GM18508 (cell line): Measurements from ENCODE around the gene BTG2.

Experiments used
- ATAC-seq: cut with Tn5 transposase; IDR thresholded peaks from one replicate; pipeline ENCODE4 v1.9.1; 2021; ENCODE audit warnings: moderate number of reproducible peaks; ENCODE audit not compliant: insufficient read depth, unreplicated experiment

BTG2 gene

DNA sequence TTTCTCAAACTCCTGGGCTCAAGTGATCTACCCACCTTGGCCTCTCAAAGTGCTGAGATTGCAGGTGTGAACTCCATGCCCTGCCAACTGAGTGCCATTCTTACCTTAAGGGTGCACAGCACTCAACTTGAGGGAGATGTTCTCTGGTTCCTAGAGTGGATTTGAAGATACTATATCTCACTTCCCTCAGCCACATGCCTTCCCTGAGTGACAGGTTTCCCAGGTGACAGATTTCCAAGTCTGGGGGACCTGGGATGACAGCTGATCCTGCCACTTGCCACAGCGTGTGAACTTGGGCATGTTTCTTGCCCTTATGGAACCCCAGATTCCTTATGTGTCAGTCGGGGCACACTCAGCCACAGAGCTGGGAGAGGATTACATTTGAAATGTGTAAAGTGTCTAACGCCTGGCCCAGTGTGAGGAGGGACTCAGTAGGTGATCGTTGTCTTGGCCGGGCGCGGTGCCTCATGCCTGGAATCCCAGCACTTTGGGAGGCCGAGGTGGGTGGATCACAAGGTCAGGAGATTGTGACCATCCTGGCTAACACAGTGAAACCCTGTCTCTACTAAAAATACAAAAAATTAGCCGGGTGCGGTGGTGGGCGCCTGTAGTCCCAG, 29.6 kb upstream of the BTG2 start:
- no peak for ATAC-seq

DNA sequence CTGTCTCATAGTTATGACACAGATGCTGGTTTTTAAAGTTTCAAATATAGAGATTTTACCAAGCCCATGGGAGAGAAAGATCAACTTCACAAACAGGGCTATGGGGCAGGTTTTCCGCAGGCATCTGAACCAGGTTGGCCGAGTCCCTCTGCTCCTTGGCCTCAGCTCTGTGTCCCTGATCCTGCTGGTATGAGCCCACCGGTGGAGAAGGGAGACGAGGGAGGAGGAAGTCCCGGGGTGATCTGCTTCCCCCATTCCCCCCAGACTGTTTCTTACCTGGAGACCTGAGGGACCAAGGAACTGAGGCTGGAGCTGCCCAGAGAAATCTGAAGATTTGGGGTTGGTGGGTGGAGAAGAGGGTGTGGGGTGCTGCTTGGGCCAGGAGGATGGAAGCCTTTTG, 28.9 kb upstream of the BTG2 start:
- ATAC-seq = no peak

DNA sequence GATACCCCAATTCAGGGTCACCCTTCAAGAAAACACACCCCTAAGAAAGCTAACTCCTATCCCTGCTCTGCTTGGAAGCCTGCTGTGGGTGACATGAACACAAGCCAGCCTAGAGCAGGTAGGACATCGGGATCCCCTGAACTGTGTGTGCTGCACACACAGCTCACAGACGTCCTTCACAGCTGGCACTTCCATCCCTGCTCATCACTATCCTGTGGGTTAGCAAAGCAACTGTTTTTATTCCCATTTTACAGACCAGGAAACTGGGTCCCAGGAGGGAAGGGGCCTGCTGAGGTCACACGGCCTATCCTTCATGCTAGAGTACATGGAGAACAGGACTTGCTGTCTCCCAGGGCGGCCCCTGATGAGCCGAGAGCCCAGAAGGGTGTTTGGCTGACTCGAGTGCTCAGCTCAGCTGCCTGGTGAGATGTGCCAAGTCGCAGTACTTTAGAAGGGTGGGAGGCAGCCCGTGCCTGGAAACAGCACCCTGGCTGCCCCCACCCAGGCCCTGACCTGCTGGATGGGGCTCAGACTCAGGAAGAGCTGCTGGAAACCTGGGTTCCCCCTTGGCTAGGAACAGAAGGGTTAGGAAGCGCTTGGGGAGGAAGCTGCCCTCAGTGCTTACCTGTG, 28.3 kb upstream of the BTG2 start:
- no peak for ATAC-seq

DNA sequence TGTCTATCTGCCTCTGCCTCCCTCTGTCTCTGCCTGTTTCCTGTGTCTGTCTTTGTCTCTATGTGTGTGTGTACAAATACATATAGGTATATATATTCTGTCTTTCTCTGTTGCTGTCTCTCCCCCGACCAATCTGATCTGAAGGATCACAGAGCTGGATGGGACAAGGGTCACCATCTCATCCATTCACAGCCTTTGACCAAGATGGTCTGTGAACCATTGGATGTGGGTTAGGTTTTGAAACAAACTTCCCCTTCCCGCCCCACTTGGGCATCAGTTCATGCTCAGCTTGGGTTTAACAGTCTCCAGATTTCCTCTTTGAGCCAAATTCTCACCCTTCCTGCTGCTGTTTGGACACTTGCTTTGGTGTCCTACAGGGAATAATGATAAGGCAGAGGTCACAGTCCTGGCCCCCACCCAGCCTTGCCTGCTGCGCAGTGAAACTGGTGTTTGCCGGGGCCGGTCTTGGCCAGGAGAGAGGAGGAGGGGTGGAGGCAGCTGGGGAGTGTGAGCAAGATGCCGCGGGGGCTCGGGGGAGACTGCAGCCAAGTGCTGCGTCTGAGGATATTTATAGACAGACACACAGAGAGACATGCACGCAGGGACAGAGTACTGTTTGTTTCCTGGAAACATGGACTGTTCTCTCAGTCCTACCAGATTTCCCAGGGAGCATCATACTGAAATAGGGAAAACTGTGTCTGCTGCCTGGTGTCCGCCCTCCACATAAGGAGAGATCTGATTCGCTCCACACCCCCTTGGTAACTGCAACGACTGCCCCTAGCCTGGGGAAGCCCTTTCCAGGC, 27.0 kb upstream of the BTG2 start:
- no peak for ATAC-seq

DNA sequence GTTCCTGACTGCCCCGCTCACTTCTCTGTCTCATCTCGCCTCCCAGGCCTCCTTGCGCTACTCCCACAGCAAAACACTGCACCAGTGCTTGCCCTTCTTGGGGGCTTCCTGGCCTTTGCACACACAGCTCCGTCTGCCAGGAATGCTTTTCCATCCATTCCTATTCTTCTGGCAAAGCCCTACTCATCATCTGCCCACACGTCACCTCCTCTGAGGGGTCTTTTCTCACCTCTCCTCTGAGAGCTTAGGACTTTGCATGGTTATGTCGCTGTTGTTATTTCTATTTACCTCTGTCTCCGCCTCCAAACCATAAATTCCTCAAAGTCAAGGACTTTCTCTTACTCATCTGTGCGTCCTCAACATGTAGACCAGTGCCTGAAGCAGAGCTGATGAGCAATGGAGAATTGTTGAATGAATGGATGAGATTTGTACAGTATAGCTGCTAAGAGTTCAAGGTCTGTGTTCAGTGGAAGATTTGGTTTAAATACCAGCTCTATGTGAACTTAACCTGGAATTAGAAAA, 26.4 kb upstream of the BTG2 start:
- no peak for ATAC-seq

DNA sequence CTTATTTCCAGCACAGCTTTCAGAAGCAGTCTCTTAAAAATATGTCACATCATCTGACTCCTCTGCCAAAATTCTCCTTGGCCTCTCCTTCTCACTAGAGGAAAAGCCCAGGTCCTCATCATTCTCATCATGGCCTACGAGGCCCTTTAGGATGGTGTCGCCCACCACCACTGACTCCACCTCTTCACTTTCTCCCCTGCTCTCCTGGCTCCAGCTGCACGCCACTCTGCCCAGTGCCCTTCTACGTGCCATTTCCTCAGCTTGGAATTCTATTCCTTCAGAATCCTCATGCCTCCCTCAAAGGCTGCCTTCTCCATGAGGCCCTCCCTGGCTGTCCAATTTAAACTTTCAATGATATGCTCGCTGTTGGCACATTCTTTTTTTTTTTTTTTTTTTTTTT, 25.3 kb upstream of the BTG2 start:
- ATAC-seq = no peak

DNA sequence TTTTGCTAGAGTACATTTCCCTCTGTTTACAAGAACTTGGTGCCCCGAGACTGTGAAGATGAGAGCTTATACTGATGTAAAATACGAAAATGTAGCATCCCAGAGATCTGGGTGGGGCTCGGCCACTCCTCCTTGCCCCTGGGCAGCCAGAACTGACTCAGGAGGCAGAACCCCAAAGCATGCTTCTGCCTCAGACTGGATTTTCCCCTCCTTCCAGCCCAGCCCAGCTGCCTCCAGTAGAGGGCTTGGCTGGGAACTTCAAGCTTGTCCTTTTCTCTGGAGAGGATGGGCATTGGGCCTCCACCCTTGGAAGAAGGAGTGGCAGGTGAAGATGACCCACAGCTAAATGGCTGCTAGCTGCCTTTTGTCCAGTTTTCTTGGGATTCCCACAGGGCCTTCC, 24.3 kb upstream of the BTG2 start:
- no peak for ATAC-seq

DNA sequence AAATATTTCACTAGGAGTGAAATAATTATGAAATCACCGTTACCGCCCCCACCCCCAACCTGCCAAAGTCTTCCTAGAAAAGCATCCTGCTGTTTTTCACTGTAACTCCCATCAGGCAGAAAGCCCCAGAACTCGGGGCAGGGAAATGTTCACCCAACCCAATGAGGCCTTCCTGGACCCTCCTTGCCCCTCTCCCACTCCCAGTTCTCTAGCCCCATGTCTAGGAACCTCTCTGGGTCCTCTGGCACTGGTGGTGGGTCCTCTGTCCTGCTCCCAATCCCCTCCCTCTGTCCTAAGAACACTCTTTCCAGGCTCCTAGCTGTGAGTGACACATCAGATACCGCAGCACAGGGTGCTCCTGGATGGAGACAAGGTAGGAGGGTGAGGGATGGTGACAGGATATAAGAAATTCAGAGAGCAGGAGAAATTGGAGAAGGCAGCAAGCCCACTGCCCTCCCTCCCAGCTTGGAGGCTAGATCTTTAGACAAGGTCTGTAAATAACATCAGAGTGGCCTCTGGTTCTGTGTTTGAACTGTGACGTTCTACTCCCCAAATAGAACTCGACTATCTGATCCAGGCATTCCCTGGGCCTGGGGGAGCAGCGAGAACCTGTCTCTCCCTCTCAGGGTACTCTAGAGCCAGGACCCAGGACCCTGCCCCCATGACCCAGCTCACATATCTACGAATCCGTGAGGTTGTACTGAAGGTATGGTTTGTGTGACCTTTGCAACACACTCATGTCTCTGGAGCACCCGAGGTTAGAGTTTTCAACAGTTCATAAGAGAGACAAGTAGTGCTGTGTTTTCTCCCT, 23.3 kb upstream of the BTG2 start:
- ATAC-seq = no peak

DNA sequence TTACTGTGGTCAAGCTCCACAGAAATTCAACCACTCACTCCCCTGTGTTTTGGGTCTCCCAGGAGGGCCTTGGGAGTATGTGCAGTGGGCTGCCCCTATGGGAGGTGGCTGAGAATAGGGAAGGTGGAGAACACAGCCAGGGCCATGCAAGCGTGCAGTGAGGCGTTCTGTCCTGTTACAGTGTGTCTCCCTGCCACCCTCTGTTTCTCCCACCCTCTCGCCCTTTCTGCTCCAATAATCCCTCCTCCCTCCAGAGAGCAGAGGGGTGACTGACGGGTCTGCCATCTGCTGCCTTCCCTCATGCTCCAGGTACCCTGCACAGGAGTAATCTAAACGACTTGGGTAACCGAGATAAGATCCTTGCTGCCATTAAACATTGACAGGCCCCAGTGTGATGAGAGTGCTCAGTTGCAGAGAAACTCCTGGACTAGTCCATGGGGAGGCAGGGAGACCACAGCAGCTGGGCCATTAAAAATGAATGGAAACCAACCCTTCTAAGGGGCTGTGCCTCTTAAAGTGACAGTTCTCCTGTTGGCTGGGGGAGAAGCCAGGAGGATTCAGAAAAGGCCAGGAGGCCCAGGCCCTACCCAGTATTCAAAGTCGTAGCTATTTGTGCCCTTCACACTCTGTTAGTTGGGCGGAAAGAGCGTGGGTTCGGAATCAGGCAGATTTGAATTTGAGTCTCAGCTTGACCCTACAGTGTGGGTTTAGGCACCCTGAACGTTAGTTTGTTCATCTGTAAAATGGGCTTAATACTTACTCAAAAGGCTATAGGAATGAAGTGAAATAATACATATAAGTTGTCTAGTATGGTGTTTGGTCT, 22.4 kb upstream of the BTG2 start:
- ATAC-seq = no peak

DNA sequence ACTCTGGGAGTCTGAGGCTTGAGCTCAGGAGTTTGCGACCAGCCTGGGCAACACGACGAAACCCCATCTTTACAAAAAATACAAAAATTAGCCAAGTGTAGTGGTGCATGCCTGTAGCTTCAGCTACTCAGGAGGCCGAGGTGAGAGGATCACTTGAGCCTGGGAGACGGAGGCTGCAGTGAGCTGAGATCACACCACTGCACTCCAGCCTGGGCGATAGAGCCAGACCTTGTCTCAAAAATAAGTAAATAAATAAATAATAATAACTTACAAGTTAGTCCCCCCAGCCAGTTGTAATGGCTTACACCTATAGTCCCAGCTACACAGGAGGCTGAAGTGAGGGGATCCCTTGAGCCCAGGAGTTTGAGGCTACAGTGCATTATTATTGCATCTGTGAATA, 21.7 kb upstream of the BTG2 start:
- no peak for ATAC-seq

DNA sequence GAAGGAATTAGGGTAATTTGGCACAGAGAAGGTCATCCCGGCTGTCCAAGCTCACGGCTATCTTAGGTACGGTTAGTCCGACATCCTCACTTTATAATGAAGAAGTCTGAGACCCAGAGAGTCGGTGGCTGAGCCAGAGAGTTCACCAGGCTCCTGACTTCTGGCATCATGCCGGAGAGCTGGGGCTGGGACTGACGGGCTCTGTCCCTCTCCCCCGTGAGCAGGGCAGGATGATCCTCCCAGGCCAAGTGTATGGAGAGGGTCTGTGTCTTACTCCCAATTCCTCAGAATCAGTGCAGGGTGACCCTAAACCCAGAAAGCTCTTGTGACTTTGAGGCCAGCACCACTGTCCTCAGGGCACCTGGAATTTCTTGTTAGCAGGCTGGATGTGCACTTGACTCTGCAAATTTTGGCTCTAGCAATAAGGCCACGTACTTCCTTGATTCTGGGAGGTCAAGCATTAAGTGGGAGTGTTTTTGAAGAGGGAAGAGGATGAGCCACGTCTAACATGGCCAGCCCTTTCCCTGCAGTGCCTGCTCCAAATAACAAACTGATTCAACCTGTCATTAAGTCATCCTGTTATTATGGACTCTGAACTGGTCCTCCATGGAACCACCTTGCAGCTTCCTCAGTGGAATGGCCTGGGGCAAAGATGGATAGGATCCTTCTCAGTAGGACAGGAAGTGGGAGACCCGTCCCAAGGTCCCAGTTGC, 20.8 kb upstream of the BTG2 start:
- no peak for ATAC-seq

DNA sequence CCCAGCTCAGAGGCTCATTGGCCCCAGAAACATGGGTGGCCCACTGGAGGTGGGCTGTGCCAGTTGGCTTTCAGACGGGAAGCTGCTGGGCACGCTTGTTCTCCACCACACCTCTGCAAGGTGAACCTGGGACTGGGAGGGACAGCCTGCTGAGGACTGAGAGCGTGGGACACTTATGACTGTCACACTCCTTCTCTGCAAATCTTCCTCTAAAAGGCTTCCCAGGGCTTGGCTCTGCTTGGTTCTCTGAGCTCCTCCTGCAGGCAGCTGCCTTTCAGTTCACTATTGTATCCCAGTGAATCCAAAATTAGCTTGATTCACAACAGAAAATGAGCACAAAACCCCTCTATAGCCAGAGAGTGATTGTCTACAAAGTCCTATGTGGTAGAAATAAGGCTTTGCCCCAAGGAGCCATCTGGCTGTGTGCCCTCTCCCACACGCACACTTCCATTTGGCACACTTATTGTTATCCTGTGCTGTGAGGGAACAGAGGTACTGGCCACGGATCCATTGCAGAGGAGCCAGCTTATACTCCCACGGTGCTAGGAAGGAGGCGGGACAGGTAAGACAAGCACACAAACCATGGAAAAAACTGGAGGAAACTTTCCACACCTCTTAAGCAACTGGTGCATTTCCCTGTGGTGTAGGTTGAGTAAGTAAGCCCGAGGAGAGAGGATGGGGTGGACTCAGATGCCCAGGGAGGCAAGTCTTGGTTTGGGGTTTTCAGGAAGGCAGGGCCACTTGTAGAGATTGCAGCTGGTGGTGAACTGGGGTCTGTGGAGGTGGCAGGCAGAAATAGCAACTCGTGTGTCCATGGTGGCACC, 18.9 kb upstream of the BTG2 start:
- no peak for ATAC-seq

DNA sequence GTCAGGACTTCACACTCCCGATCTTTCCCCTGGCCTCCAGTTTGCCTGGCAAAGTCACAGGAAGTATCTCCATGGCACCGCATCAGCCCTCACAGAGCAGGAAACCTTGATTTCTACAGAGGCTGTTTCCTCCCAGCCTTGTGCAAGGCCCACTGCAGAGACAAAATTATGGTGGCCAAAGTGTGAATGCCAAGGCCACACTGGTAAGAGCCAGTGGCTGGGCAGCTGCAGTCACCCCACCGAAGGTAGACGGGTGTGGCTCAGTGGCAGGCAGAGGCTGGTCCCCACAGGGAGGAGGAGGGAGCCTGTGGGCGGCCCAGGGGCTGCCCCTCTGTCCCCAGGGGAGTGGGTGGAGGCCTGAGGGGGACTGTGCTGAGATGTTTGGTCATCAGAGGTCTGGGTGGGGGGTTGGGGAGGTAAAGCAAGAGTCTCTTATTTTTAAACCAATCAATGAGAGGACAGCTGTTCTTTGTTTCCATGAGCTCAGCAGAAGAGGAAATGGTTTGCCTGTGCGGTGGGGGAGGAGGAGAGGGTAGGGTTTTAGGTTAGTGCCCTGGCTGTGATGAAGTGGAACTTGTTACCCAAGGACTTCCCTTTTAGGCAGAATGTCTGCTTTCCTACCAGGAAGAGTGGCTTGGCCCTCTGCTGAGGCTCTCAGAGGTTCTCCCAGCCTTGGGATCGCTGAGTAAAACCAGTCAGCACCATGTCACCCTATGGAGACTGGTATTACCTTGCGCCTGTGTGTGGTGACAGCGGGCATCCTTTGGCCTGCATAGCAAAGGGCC, 18.0 kb upstream of the BTG2 start:
- peak; percentile 30 for ATAC-seq

DNA sequence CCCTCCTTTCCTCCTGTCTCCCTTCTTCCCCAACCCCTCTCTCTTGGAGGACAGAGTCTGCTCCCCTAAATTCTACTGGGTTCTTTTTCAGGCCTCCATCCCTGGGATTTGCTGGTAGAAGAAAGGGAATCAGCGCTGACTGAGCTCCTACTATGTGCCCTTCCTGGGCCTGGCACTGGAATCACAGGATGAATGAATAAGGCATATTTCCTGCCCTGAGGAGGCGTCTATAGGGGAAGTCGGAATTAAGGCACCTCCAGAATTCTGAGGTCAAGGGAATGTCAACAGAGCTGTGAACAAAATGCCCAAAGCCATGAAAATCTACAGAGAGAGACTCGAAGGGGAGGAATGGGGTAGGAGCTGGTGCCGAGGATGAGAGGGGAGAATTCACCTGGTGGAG, 17.4 kb upstream of the BTG2 start:
- ATAC-seq = no peak

DNA sequence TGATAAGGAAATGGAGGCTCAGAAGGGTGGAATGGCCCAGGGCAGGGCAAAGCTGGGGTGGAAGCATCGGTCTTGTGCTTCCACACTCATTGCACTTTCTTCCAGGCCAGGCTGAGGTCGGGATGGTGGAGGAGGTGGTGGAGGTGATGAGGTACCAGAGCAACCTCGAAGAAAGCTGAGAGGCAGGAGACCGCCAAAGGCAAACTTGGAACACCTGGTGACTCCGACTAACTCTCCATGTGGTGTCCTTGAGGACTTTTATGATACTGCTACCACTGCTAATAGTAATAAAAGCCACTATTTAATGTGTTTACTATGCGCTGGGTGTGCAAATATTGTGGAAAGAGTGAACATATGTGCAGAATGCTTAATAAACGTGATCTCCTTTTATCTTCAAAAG, 16.9 kb upstream of the BTG2 start:
- ATAC-seq = no peak

DNA sequence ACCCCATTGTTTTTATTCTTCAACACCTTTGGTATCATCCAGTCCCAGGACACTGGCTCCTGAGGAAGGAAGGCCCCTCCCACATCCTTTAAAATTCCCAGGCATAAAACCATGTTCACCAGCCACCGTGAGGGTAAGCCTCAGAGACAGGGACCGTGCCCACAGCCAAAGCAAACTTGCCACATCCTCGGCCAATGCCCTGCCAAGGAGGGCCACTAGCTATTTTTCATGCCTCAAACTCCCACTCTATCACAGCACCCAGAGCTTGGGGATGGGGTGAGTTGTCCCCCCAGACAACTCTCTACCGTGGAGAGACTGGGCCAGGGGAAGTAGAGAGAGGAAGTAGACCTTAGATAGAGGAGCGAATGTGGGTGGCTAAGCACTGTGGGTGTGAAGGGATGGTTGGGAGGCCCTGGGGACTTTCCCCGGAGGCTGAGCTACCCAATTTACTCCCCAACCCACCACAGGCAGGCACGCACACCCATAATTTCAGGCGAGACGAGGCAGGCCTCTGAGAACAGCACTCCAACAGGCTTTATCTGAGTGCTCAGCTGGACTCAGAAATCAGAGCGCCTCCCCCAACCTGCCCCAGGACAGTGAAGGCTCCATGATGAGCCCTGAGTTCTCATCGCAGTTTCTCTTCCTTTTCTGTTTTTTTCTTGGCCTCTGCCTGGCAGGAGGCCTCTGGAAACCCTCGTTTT, 15.9 kb upstream of the BTG2 start:
- ATAC-seq = peak; percentile 50

DNA sequence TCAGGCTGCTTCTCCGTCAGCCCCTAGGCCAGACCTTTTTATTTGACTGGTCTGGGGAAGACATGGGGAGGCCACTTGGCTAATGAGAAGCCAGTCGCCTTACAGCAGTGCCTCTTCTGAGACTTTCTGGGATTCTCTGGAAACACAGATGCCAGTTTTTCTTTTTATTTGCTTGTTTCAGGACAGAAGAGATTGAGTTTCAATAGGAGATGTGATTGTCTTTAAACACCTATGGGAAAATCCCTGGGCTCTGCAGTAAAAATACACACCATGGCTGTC, 15.4 kb upstream of the BTG2 start:
- no peak for ATAC-seq
